ENCODE measurements around the gene MLST8. TPM values are rescaled to one million over a fixed set of nuclear protein-coding genes. Genes with fewer than 3 reads are reported as not detected.

Gene MLST8, protein sequence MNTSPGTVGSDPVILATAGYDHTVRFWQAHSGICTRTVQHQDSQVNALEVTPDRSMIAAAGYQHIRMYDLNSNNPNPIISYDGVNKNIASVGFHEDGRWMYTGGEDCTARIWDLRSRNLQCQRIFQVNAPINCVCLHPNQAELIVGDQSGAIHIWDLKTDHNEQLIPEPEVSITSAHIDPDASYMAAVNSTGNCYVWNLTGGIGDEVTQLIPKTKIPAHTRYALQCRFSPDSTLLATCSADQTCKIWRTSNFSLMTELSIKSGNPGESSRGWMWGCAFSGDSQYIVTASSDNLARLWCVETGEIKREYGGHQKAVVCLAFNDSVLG
- 15.3 and 26.9 TPM in 2 replicates for total RNA-seq

GRCh38 chr16:2205104-2205966, at the start of gene MLST8:
Gene MLST8, plus strand, starts transcription at chr16:2205454. Its CDS starts 632 bp downstream, at chr16:2206086.
- peak; percentile 64 to 88 for DNase-seq (ENCODE audit: low read depth in 2 of 2)

DNA sequence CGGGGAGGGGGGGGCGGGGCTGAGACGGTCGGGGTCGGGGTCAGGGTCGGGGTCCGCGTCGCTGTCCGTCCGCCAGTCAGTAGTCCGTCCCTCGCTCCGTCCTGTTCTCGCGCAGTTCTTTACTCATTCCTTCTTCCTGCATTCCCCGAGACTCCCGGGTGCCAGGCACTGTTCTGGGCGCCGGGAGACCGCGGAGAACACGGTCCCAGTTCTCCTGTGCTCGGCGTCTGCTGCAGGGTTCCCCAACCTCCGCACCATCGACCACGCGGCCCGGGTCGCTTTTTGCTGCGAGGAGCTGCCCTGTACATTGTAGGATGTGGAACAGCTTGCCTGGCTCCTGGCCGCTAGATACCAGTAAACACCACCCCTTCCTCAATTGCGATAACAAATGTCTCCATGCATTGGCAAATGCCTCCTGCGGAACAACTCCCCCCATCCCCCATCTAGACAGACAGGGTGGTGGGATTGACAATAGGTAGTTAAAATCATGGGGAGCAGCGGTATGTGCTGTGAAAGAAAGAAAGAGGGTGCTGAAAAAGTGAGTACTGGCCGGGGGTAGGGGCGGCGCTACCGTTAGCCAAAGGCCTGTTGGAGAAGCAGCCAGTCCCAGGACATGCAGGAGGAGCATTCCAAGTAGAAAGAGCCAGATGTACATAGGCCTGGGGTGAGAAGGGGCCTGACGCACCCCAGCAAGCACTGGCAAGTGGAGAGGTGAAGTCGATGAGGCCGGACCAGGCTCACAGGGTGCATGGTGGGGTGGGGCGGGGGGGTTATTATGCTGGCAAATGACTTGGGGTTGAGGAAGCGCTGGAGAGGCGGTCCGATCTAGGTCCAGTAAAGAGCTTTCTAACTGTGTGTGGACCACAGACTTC, 49.0 kb upstream of the MLST8 start:
- peak in 1 of 2 donors; percentile 55 for DNase-seq (ENCODE audit: low read depth in 2 of 2)

- no peak for DNase-seq (ENCODE audit: low read depth in 2 of 2)
Measured at GRCh38 chr16:2156849-2157224, 48.4 kb upstream of the MLST8 start.

DNA sequence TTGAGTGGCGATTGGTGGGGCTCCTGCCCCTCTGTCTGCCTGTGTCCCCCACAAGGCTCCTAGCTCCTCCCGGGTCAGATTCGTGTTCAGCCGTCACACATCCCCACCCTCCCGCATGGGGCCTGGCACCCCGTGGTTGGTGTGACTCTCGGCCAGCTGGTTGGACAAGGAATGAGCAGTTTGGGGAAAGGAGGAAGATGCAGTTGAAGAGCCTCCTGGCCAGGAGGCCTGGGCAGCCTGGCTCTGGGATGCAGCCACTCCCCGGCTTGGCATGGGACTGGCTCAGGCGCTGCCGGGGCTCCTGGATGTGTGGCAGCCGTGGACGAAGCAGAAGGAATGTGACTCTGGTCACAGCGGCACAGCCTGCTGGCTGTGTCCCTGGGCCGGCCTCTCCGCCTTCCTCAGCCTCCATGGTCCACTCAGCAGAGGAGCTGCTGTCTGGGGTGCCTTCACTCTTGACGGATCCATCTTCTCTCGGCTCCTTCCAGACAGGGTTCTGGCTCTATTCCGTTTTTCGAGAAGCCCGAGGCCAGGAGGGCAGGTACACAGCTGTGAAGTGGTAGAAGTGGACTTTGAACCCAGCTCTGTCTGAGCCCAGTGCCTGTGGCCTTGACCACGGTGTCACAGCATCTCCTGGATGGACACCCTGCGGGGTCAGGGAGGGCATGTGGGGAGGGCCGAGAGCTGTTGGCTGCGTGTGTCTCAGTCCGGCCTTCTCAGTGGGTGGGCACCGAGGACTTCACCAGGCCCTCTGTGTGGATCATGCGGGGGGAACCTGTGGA, 47.6 kb upstream of the MLST8 start:
- DNase-seq (ENCODE audit: low read depth in 2 of 2) = no peak

DNA sequence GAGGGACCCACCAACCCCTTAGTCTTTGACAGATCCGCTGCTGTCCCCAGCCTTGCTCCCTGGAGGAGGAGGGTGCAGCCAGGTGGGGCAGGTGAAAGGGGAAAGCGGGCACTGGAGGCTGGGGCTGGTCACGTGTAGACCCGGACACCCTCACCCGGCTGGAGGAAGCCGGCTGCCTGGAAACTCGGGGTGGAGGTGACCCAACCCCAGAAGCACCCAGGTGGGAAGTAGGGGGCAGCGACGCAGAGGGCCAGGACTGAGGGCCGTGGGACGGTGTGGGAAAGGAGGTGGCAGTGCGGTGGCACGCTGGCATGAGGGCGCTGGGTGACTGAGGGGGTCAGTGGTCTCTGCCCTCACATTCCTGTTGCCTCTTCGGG, 47.0 kb upstream of the MLST8 start:
- DNase-seq (ENCODE audit: low read depth in 2 of 2) = no peak

DNA sequence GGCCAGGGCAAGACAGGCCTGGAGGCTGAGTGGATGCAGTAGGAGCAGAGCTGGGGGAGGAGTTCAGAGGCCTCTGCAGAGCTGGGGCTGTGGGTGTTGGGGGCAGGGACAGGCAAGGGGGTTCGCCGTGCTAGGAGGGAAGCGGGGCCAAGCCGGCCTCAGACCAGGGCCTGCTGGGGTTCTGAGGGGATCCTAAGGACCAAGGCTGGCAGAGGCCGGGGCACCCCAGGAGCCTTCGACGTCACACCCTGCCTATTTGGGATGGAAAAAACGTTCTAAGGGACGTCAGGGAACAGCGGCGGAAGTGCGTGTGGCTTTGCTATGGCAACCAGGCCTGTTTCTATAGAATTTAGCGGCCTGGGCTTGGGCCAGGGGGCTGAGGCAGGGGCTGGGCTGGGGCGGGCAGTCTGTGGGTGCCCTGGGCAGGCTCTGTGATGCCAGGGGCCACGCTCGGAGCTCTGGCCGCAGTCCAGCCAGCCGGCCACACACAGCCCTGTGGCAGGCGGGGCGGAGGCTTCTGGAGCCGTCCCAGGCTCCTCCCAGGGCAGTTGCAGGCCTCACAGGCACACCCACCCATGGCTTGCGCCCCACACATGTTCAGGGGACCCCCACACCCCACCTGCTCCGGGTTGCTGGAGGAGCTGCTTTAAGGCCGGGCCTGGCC, 45.9 kb upstream of the MLST8 start:
- peak; percentile 74 to 92 for DNase-seq (ENCODE audit: low read depth in 2 of 2)

DNA sequence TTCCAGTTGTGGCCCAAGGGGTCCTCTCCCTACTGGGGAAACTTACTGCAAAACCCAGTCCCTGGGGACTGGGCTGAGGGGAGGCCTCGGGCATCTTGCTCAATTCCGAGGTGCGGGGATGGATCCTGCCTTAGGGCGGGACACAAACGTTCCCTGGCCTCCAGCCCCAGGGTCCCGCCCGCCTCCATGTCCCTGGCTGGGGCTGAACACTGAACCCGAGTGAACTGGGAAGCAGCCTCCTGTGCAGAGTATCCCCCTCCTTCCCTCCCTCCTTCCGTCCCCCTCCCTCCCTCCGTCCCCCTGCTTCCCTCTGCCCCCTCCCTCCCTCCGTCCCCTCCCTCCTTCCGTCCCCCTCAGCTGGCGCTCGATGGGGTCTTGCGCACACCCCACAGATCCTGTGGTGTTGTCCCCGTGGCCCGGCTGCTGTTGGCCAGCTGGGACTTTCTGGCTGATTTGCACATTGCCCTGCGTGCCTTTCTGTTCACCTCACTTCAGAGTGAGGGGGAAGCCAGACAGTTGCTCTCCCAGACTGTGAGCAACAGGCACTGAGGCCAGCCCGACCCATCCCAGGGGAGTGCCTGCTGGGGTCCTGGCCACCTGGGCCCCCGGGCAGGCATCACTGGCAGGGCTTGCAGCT, 44.2 kb upstream of the MLST8 start:
- no peak for DNase-seq (ENCODE audit: low read depth in 2 of 2)

GRCh38 chr16:2161911-2162310, 43.3 kb upstream of the MLST8 start:
- DNase-seq (ENCODE audit: low read depth in 2 of 2) = no peak

GRCh38 chr16:2162676-2163118, 42.6 kb upstream of the MLST8 start:
- no peak for DNase-seq (ENCODE audit: low read depth in 2 of 2)

DNA sequence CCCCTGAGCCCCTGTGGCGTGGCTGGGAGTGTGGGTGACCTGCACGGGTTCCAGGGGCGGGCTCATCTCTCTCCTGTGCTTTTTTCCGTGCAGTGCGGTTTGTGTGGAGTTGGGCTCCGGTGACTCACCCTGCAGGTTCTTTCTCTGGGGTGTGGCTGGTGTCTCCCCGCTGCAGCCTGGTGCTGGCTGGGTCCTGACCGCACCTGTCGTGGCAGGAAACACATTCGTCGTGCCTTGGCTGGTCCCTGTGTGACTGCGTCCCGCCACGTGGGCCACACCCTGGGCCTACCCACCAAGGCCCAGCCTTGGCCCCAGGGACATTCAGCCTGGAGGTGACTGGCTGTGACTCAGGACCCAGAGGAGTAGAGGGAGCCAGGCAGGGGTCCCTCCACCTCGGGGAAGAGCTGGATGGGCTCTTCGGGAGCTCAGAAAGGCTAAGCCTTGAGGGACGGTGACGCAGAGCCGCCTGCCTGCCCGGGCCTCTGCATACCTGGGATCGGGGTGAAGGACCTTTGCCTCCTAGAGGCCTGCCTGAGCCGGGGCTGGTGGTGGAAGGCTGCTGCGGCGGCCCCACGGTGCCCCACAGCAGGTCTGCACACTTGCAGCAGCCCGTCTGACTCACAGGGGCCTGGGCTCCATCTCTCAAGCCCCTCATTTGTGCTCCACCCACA, 41.9 kb upstream of the MLST8 start:
- no peak for DNase-seq (ENCODE audit: low read depth in 2 of 2)

DNA sequence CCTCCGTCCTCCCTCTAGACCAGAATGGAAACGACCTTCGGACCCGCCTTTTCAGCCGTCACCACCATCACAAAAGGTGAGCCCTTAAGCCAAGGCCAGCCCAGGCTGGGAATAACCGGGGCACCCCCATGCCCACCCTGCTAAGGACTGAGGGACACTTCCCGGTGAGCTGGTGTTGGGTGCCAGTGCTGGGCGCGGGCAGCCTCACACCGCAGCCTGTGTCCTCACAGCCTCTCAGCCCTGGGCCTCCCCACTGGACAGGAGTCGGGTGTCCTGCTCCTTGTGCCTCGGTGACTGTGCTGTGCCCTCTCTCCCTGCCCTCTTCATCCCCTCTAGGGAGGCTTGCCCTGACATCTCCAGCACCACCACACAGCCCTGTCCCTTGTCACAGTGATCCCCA, 39.4 kb upstream of the MLST8 start:
- no peak for DNase-seq (ENCODE audit: low read depth in 2 of 2)

GRCh38 chr16:2166263-2167067, 38.8 kb upstream of the MLST8 start:
- no peak for DNase-seq (ENCODE audit: low read depth in 2 of 2)

GRCh38 chr16:2167068-2167638, 38.1 kb upstream of the MLST8 start:
- DNase-seq (ENCODE audit: low read depth in 2 of 2) = no peak

- peak; percentile 89 to 94 for DNase-seq (ENCODE audit: low read depth in 2 of 2)
Measured at GRCh38 chr16:2170080-2170479, 35.2 kb upstream of the MLST8 start.

DNA sequence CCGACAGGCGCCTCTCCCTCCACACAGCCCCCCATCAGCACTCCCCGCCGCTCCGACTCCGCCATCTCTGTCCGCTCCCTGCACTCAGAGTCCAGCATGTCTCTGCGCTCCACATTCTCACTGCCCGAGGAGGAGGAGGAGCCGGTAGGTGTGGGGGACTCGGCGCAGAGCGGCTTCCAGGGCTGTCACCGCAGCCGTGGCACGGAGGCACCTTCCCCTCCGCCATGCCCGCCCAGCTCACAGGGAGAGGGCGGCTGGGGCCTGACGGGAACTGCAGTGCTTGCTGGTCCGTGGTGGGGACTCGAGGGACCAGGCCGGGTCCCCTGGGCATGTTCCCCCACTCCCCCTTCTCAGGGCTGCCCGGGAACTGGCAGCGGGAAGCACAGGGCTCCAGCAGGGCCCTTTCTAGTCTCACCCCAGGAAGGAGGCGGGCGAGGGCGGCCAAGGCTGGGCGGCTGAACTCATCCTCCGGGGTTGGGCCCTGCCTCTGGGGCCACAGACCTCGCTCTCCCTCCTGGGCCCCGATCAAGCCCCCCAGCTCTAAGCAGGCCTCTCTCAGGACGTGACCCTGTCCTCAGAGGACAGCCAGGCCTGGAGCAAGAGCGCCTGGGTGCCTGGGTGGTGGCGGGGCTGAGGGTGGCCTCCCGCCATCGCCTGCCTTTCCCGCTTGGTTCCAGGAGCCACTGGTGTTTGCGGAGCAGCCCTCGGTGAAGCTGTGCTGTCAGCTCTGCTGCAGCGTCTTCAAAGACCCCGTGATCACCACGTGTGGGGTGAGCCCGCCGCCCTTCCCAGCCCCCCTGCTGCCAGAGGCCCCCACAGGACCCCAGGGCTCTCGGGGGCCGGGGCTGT, 34.4 kb upstream of the MLST8 start:
- peak in 1 of 2 donors; percentile 46 for DNase-seq (ENCODE audit: low read depth in 2 of 2)

- no peak for DNase-seq (ENCODE audit: low read depth in 2 of 2)
Measured at GRCh38 chr16:2171601-2172178, 33.6 kb upstream of the MLST8 start.

All from dermis microvascular lymphatic vessel endothelial cell (primary cell).